MM.1S (cell line): ENCODE data around the gene CHAF1A.

Experiments
- DNase-seq: peaks from one replicate; pipeline ENCODE4 v3.0.0-alpha.2; 2015
- H2AFZ ChIP-seq: fragments of 300-600 bp; sonication (generic); 2 replicates; pipeline ENCODE4 v1.6.0; 2016; ENCODE audit warnings: antibody characterized with exemption, low read length
- H3F3A ChIP-seq: fragments of 300-600 bp; sonication (generic); 2 replicates; pipeline ENCODE4 v1.6.1; 2016; ENCODE audit warnings: mild to moderate bottlenecking, antibody characterized with exemption, low read length, moderate library complexity, mixed read lengths; ENCODE audit not compliant: insufficient read depth
- H3K27ac ChIP-seq: fragments of 300-600 bp; sonication (generic); 2 replicates; pipeline ENCODE4 v1.5.1; 2016; ENCODE audit warnings: mild to moderate bottlenecking, low read length
- H3K27me3 ChIP-seq: fragments of 300-600 bp; sonication (generic); replicated peaks from 2 replicates; pipeline ENCODE4 v1.6.0; 2016; ENCODE audit warnings: low read length; ENCODE audit not compliant: insufficient read depth
- H3K36me3 ChIP-seq: fragments of 300-600 bp; sonication (generic); replicated peaks from 2 replicates; pipeline ENCODE4 v1.6.1; 2016; ENCODE audit warnings: mild to moderate bottlenecking, low read length, mixed read lengths; ENCODE audit not compliant: insufficient read depth
- H3K4me1 ChIP-seq: fragments of 300-600 bp; sonication (generic); 2 replicates; pipeline ENCODE4 v1.6.1; 2016; ENCODE audit warnings: low read length, mixed read lengths
- H3K4me2 ChIP-seq: fragments of 300-600 bp; sonication (generic); 2 replicates; pipeline ENCODE4 v1.6.0; 2016; ENCODE audit warnings: low read depth, low read length
- H3K4me3 ChIP-seq: fragments of 300-600 bp; sonication (generic); 2 replicates; pipeline ENCODE4 v1.5.1; 2016; ENCODE audit warnings: low read length, mixed read lengths
- H3K79me2 ChIP-seq: fragments of 300-600 bp; sonication (generic); 2 replicates; pipeline ENCODE4 v1.6.1; 2016; ENCODE audit warnings: mixed run types, low read length, mixed read lengths
- H3K9ac ChIP-seq: fragments of 300-600 bp; sonication (generic); 2 replicates; pipeline ENCODE4 v1.6.1; 2016; ENCODE audit warnings: low read length, mixed read lengths
- H3K9me2 ChIP-seq: fragments of 300-600 bp; sonication (generic); replicated peaks from 2 replicates; pipeline ENCODE4 v1.6.1; 2016; ENCODE audit warnings: mild to moderate bottlenecking, low read length, mixed read lengths; ENCODE audit not compliant: insufficient read depth
- H3K9me3 ChIP-seq: fragments of 300-600 bp; sonication (generic); replicated peaks from 2 replicates; pipeline ENCODE4 v1.6.1; 2016; ENCODE audit warnings: mild to moderate bottlenecking, low read length, mixed read lengths; ENCODE audit not compliant: insufficient read depth
- H4K20me1 ChIP-seq: fragments of 300-600 bp; sonication (generic); 2 replicates; pipeline ENCODE4 v1.6.1; 2016; ENCODE audit warnings: mild to moderate bottlenecking, low read length, moderate library complexity, mixed read lengths; ENCODE audit not compliant: insufficient read depth
- CTCF ChIP-seq: fragments of 300-600 bp; sonication (generic); IDR thresholded peaks from 2 replicates; pipeline ENCODE4 v1.5.1; 2016; ENCODE audit warnings: antibody characterized with exemption, low read length, mixed read lengths
- EZH2 ChIP-seq: fragments of 300-600 bp; sonication (generic); optimal IDR thresholded peaks from 2 replicates; pipeline ENCODE3; 2017; ENCODE audit warnings: low read depth, mild to moderate bottlenecking, antibody characterized with exemption, low read length, mixed read lengths
- EZH2phosphoT487 ChIP-seq: fragments of 300-600 bp; sonication (generic); IDR thresholded peaks from 2 replicates; pipeline ENCODE4 v1.6.1; 2018; ENCODE audit warnings: antibody characterized with exemption, low read length

The CHAF1A gene

GRCh38 chr19:4482721-4483364 is 80.4 kb downstream of the CHAF1A start:
- no peak overlapping the region for H3K4me3 ChIP-seq
- no peak overlapping the region for H3K9ac ChIP-seq
- H3K9me2 ChIP-seq, result no peaks in the 10 kb centered on the region
- no peaks in the 10 kb centered on the region for H3F3A ChIP-seq
- H3K27ac ChIP-seq, result no peak overlapping the region
- H3K4me2 ChIP-seq, result no peak overlapping the region
- no peaks in the 10 kb centered on the region for H3K4me1 ChIP-seq
- no peaks in the 10 kb centered on the region for H3K9me3 ChIP-seq
- H3K36me3 ChIP-seq, result no peaks in the 10 kb centered on the region
- no peak for DNase-seq
- no peaks in the 10 kb centered on the region for H3K79me2 ChIP-seq
- H2AFZ ChIP-seq, result no peak overlapping the region
- TF ChIP-seq EZH2 (no peak), CTCF (no peak), EZH2phosphoT487 (no peak)
- H3K27me3 ChIP-seq, result no peaks in the 10 kb centered on the region
- no peaks in the 10 kb centered on the region for H4K20me1 ChIP-seq

- no peaks in the 10 kb centered on the region for H3K9me2 ChIP-seq
- H3K4me1 ChIP-seq, result no peaks in the 10 kb centered on the region
- no peak overlapping the region for H3K4me2 ChIP-seq
- TF ChIP-seq EZH2phosphoT487 (no peak), CTCF (no peak), EZH2 (no peak)
- no peaks in the 10 kb centered on the region for H4K20me1 ChIP-seq
- no peaks in the 10 kb centered on the region for H3K9me3 ChIP-seq
- H3K9ac ChIP-seq, result no peak overlapping the region
- no peak for DNase-seq
- H3K27me3 ChIP-seq, result no peaks in the 10 kb centered on the region
- H3F3A ChIP-seq, result no peaks in the 10 kb centered on the region
- H2AFZ ChIP-seq, result no peak overlapping the region
- H3K4me3 ChIP-seq, result no peak overlapping the region
- H3K27ac ChIP-seq, result no peak overlapping the region
- no peaks in the 10 kb centered on the region for H3K36me3 ChIP-seq
- no peaks in the 10 kb centered on the region for H3K79me2 ChIP-seq
Observed at GRCh38 chr19:4483385-4483784, 80.9 kb downstream of the CHAF1A start.

- Histone ChIP-seq H3K4me2 (no peak overlapping the region), H3K36me3 (no peaks in the 10 kb centered on the region), H3K9me3 (no peaks in the 10 kb centered on the region)
Observed at GRCh38 chr19:4487572-4487971, 85.1 kb downstream of the CHAF1A start.

More at GRCh38 chr19:4487572-4487971, 85.1 kb downstream of the CHAF1A start:
- Histone ChIP-seq H3K4me1 (no peaks in the 10 kb centered on the region), H3K9me2 (no peaks in the 10 kb centered on the region), H3F3A (no peaks in the 10 kb centered on the region), H3K4me3 (no peak overlapping the region), H4K20me1 (no peaks in the 10 kb centered on the region), H3K79me2 (no peaks in the 10 kb centered on the region), H3K27me3 (no peaks in the 10 kb centered on the region), H3K9ac (no peak overlapping the region), H2AFZ (no peak overlapping the region), H3K27ac (no peak overlapping the region)
- TF ChIP-seq EZH2 (no peak), CTCF (no peak), EZH2phosphoT487 (no peak)
- no peak for DNase-seq
